ENCODE measurements around the gene ZCCHC24.

GRCh38 chr10:79353726-79354125, 91.7 kb downstream of the ZCCHC24 start:
- no peak for TF ChIP-seq CTCF (IDR thresholded peaks at IDR 0.05)
- TF ChIP-seq POLR2A (IDR thresholded peaks at IDR 0.05), result no peak
- no peak for TF ChIP-seq EP300 (IDR thresholded peaks at IDR 0.05; ENCODE audit: low read depth)
